EH (cell line): Measurements from ENCODE around the gene PRKCE.

Experiments used
- DNase-seq: peaks from one replicate; pipeline ENCODE4 v3.0.0-alpha.2; 2015; ENCODE audit warnings: low read depth

PRKCE gene

DNA sequence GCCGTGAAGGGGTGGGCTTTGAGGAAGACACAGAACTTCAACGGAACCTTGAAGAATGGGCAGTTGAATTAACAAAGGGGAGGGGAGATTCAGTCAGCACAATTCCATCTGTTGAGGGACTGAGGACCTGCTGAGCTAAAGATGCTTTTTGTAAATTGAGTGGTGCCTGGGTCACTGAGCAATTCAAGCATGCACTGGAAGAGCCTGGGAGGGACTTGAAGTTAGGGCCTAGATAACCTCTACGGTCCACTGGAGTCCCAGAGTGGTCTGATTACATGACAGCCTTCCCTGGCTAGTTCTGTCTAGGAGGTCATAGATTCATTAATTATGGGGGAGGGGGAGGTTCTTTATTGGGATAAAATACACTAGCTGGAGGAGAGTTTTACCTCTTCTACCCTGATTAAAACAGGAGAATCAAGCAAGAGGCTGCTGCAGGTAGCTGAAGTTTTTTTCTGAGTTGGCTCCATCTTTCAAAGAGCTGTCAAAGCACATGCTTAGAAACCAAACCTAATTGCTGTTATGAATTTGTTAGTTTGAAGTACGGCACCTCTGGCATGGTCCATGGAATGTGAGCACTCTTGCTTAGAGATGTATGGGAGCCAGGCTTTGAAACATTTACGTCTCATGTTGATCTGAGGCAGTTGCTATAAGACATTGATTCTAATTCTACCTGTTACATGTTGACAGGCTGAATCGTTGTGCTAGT is 290.2 kb downstream of the PRKCE start:
- DNase-seq: no peak

GRCh38 chr2:45942237-45942738 is 290.8 kb downstream of the PRKCE start:
- peak; percentile 23 for DNase-seq

- peak; percentile 49 for DNase-seq
These were observed 292.0 kb downstream of the PRKCE start for GRCh38 chr2:45943219-45944044.

GRCh38 chr2:45944074-45944473 is 292.6 kb downstream of the PRKCE start:
- DNase-seq: peak; percentile 81

GRCh38 chr2:45945302-45945717 is 293.8 kb downstream of the PRKCE start:
- DNase-seq: no peak

- peak; percentile 87 for DNase-seq
These were observed 294.5 kb downstream of the PRKCE start for GRCh38 chr2:45946023-45946422.

GRCh38 chr2:45950606-45951005 is 299.1 kb downstream of the PRKCE start:
- no peak for DNase-seq

DNA sequence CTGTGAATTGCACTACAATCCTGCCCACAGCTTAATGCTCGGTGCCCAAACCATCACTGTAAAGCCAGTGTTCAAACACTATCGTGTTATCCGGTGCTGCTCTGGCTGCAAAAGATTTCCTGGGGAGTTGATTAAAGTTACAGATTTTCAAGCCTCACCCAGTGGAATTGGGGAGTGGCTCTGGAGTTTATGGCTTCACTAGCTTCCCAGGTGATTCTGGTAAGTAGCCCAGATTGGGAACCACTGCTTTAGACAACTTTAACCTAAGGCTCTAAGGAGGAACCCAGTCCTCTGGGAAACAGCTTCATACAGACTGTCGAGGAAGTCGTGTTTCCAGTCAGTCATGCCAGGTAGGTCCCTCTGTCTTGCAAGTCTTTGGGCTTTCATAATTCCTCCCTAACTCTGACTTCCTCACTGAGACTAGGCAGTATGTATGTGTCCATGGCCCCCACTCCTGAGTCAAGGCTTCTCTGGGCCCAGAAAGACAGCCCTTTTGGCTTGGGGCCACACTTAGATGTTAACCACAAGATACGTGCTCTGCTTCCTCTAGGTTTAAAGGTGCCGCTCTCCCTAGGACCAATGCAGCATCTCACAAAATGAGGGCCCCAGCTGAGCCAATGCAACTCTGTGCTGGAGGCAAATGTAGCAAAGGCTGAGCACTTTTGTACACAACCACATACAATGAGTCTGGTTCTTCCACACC is 299.7 kb downstream of the PRKCE start:
- DNase-seq: no peak

DNA sequence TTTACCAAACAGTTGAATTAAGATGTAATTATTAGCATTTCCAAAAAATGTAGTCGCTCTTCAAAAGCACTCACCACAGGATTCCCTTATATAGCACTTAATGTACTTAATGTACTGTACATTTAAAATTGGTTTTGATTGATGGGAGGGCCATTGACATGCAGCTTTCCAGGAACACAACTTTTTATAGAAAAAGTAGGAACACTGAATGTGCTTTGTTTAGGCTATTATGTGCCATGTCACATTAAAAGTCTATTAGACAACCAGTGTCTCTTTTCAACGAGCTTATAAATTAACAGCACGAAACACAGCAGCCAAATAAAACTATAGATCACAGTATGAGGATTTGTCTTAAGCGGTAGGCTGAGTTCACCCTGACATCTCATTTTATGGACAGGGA is 301.1 kb downstream of the PRKCE start:
- DNase-seq: no peak

DNA sequence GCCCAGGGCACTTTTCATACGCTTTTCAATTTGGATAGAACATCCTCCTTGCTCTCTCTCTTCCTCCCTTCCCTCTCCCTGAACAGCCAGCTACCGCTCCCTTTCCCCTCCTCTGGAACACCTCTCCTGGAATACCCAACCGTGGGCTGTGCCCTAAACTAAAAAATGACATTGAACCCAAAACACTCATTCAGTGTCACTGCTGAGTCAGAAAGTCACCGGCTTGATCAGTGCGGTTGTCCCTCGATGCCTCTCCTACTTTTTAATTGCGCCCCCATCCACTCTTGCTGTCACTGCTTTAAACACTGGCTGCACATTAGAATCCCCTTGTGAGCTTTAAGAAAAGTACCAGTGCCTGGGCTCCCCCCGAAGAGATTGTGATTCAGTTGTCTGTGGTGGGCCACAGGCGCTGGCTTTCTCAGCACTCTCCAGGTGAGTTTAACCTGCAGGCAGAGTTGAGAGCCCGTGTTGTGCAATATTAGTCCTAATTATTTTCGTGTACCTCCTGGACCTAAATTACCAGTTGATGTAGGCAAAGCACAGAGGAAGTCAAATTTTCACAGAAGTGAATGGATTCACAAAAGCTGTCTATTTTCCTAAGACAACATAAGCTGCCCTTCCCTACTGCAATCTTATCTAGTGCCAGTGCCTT is 302.0 kb downstream of the PRKCE start:
- DNase-seq: no peak

- DNase-seq: no peak
These were observed 302.9 kb downstream of the PRKCE start for GRCh38 chr2:45954233-45954850.

DNA sequence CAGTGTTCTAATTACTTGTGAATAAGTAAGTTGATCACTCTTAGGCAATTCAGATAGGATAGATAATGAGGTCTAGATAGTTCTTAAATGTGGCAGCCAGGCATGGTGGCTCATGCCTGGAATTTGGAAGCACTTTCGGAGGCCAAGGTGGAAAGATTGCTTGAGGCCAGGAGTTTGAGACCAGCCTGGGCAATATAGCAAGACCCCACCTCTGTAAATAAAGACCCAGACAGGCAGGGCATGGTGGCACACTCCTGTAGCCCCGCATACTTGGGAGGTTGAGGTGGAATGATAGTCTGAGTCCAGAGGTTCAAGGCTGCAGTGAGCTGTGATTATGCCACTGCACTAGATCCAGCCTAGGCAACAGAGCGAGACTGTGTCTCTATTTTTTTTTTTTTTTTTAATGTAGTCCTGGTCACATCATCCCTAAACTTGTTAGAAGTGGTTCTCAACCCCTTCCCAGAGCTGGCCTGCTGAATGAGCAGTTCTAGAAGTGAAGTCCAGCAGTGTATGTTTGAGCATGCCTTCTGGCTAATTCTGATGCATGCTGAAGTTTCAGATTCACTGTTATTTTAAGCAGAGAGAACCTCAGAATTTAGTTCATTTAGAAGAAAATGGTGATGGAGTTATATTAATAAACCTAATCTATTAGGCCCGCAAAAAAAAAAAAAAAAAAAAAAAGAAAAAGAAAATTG is 306.2 kb downstream of the PRKCE start:
- no peak for DNase-seq

DNA sequence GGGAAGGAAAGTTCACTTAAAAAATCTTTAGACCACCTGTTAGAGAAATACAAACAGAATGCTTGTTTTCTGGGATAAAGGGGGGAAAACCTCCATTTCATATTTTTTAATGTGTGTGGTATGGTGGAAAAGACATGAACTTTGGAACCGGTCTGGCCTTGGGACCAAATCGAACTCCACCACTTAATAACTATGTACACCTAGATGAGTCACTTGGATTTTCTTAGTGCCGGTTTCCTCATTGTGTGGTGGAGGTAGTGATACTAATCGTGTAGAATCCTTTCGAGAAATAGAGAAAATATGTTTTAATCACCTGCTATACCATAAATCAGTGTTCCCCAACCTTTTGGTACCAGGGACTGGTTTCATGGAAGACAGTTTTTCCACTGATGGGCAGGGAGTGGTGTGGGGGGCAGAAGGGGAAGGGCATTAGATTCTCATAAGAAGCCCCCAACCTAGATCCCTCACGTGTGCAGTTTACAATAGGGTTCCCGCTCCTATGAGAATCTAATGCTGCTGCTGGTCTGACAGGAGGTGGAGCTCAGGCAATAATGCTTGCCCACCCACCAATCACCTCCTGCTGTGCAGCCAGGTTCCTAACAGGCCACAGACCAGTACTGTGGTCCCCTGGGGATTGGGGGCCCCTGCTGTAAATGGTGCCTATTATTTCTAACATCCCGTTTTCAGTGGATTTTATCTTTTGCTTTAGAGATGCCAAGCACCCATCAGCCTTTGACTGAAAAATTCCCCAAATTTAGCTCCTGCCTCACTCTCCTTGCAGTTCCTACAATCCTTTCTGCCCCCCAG is 308.8 kb downstream of the PRKCE start:
- no peak for DNase-seq

DNA sequence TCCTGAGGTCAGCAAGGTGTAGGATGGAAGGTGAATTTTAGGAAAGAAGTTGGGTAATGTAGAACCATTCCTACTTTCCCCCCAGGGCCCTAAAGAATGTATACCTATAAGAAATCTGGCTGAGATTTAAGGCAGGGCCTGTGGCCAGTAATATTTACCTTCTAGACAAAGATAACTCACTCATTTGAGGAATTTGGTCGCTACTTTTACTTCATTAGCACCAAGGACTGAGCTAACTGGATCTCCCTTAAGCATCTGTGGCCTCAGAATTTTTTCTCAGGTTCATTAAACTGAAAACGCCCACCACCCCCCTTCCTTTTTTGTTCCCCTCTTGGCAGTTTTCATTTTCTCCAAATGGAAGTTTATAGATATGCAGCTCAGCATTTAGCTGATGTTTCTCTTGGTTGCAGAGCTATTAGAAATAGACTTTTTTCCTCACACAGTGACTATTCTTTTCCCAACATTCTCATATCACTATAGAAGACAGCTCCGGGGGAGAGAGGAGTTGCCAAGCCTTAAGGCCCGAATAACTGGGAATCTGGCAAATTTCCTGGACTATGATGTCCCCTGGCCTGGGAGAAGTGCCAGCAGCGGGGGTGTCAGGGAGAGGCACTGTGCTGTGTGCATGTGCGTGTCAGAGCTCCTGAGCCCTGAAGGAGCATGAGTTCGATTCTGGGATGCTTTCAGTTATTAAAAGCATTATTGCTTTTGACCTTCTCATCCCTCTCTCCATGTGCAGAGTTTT is 310.9 kb downstream of the PRKCE start:
- DNase-seq: peak; percentile 95

GRCh38 chr2:45963816-45964215 is 312.3 kb downstream of the PRKCE start:
- DNase-seq: no peak

GRCh38 chr2:45964223-45964841 is 312.9 kb downstream of the PRKCE start:
- DNase-seq: peak; percentile 91

DNA sequence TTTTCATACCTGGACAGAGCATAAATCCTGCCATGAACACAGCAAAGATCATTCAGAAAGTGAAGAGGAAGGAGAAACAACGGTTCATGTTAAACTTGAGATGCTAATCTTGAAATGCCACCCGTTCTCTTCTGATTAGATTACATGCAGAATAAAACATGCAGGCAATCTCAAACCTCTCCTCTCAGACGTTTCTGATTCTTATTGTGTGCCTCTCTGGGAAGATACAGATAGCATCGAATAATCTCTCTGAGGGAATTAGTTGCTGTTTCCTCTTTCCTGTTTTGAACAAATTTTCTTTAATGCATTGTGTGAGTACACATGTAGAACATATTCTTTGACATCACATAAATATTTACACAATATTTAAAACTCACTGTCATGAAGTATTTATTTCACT is 313.4 kb downstream of the PRKCE start:
- DNase-seq: no peak

DNA sequence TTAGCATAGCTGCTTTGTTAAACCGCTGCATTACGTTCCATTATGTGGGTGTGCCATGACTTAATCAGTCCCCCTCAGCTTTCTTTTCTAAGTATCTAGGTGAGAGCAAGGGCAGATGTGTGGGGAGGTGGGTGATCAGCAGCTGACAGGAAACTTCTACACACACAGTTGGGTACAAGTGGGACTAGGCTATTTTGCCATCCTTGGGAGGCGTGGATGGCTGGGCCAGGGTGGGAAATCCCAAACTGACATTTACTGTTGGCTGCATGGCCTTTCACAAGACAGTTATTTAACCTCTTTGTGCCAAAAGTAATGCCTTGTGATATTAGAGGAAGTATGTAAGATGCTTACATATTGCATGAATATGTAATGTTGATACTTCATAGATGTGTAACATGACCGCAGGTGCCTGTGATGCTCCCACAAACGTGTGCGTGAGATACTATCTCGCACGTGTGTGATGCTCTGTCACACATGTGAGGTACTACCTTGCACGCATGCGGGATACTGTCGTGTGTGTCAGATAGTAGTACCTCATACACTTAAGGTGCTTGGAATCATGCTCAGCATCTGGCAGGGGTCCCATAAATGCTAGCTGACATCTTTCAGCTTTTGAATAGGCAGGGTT is 314.5 kb downstream of the PRKCE start:
- DNase-seq: no peak
